Astrocyte of the spinal cord (primary cell): ENCODE data around the gene PCDH12.

Experiments
- DNase-seq: peaks from one replicate; pipeline ENCODE4 v3.0.0; 2011; ENCODE audit warnings: low read depth, low spot score
- H3K4me3 ChIP-seq: 2 replicates; pipeline ENCODE4 v1.5.1; 2011; ENCODE audit warnings: low read depth, mild to moderate bottlenecking, low read length, moderate library complexity
- CTCF ChIP-seq: IDR thresholded peaks from 2 replicates; pipeline ENCODE4 v1.5.1; 2012; ENCODE audit warnings: low read depth, mild to moderate bottlenecking, low read length, inconsistent platforms
- in situ Hi-C: cut with HindIII; loops from 2 replicates; pipeline ENCODE4 v1.10.0; 2017; ENCODE audit warnings: low sequenced_read_pairs

PCDH12 gene

GRCh38 chr5:141920771-141921170 is 37.2 kb downstream of the PCDH12 start:
- TF ChIP-seq CTCF: no peak
- no peak for DNase-seq
- H3K4me3 ChIP-seq: no peak overlapping the region
- in situ Hi-C loops: no loop called here

GRCh38 chr5:141919218-141920119 is 38.5 kb downstream of the PCDH12 start:
- no peak overlapping the region for H3K4me3 ChIP-seq
- TF ChIP-seq CTCF: no peak
- in situ Hi-C loops: no loop called here
- no peak for DNase-seq

- no peak for DNase-seq
- H3K4me3 ChIP-seq: no peak overlapping the region
- TF ChIP-seq CTCF: no peak
- in situ Hi-C loops: no loop called here
Observed at GRCh38 chr5:141917760-141918159, 40.2 kb downstream of the PCDH12 start.

- in situ Hi-C loops: no loop called here
- no peak for DNase-seq
- no peak for TF ChIP-seq CTCF
- no peak overlapping the region for H3K4me3 ChIP-seq
Observed at GRCh38 chr5:141916522-141916921, 41.5 kb downstream of the PCDH12 start.

- H3K4me3 ChIP-seq: no peak overlapping the region
- DNase-seq: no peak
- no peak for TF ChIP-seq CTCF
- in situ Hi-C loops: no loop called here
Observed at GRCh38 chr5:141915881-141916336, 42.1 kb downstream of the PCDH12 start.

GRCh38 chr5:141914797-141915196 is 43.2 kb downstream of the PCDH12 start:
- no peak overlapping the region for H3K4me3 ChIP-seq
- in situ Hi-C loops: no loop called here
- no peak for DNase-seq
- TF ChIP-seq CTCF: no peak
